DND-41 (cell line): ENCODE results near the gene LPAR2.

Experiments
- EZH2 ChIP-seq: IDR thresholded peaks from 3 replicates; pipeline ENCODE4 v1.6.1; 2012; ENCODE audit warnings: borderline replicate concordance, low read depth, mild to moderate bottlenecking, moderate library complexity, low read length, inconsistent platforms; ENCODE audit not compliant: severe bottlenecking
- TF ChIP-seq, protein P1 (sequence below): IDR thresholded peaks from 2 replicates; pipeline ENCODE4 v1.5.1; 2012; ENCODE audit warnings: borderline replicate concordance, low read length, moderate library complexity, mild to moderate bottlenecking; ENCODE audit not compliant: poor library complexity, severe bottlenecking; ENCODE audit errors: extremely low read depth

GRCh38 chr19:19613506-19613905 lies 14.5 kb downstream of the LPAR2 start:
- TF ChIP-seq EZH2 = no peak
- TF ChIP-seq, protein P1, sequence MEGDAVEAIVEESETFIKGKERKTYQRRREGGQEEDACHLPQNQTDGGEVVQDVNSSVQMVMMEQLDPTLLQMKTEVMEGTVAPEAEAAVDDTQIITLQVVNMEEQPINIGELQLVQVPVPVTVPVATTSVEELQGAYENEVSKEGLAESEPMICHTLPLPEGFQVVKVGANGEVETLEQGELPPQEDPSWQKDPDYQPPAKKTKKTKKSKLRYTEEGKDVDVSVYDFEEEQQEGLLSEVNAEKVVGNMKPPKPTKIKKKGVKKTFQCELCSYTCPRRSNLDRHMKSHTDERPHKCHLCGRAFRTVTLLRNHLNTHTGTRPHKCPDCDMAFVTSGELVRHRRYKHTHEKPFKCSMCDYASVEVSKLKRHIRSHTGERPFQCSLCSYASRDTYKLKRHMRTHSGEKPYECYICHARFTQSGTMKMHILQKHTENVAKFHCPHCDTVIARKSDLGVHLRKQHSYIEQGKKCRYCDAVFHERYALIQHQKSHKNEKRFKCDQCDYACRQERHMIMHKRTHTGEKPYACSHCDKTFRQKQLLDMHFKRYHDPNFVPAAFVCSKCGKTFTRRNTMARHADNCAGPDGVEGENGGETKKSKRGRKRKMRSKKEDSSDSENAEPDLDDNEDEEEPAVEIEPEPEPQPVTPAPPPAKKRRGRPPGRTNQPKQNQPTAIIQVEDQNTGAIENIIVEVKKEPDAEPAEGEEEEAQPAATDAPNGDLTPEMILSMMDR = no peak
